Mesangial cell (primary cell): Measurements from ENCODE around the gene TAF4B. TPM values are rescaled to one million over a fixed set of nuclear protein-coding genes. Genes with fewer than 3 reads are reported as not detected.

Experiments used
- total RNA-seq: library from RNA; depleted of rRNA; stranded (reverse); fragments of >200 nt; gene quantifications from 2 replicates; pipeline ENCODE4 v1.2.3, GENCODE V29; 2015

Gene TAF4B, protein sequence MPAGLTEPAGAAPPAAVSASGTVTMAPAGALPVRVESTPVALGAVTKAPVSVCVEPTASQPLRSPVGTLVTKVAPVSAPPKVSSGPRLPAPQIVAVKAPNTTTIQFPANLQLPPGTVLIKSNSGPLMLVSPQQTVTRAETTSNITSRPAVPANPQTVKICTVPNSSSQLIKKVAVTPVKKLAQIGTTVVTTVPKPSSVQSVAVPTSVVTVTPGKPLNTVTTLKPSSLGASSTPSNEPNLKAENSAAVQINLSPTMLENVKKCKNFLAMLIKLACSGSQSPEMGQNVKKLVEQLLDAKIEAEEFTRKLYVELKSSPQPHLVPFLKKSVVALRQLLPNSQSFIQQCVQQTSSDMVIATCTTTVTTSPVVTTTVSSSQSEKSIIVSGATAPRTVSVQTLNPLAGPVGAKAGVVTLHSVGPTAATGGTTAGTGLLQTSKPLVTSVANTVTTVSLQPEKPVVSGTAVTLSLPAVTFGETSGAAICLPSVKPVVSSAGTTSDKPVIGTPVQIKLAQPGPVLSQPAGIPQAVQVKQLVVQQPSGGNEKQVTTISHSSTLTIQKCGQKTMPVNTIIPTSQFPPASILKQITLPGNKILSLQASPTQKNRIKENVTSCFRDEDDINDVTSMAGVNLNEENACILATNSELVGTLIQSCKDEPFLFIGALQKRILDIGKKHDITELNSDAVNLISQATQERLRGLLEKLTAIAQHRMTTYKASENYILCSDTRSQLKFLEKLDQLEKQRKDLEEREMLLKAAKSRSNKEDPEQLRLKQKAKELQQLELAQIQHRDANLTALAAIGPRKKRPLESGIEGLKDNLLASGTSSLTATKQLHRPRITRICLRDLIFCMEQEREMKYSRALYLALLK
- 4.4 and 5.4 TPM in 2 replicates for total RNA-seq

DNA sequence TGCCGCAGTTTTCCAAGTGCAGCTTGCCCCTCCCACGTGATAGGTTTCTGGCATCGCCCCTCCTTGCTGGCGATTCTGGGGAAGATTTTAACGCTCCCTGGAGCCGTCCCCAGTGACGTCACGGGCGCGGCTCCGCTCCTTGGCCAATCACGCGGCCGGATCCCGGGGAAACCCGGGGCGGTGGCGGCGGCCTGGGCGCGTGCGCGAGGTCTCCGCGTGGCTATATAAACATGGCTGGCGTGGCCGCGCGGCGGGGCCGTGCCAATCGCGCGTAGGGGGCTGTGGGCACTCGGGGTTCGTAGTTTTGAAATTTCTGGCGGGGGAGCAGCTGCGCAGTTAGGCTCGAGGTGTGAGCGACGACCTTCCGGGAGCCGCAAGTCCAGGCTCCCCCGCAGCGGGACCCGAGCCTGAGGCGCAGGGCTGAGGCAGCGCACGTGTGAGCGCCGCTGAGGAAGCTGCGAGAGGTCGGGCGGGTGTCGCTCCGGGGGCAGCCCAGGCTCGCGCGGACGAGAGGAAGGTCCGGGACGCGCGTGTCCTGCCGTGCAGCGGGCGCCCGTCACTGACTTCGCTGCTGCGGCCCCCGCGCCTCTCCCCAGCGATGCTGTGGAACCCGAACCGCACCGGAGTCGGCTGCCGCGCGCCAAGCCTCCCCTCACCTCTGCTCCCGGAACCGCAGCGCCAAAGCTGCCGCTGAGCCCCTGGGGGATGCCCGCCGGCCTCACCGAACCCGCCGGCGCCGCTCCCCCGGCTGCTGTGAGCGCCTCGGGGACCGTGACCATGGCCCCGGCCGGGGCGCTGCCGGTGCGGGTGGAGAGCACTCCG is at the start of gene TAF4B:
TSS of gene TAF4B (plus strand) at position 217 of the 822 bp plus-strand sequence. CDS start at position 706, 489 bp downstream.

Other genes starting within 250 kb of the TAF4B start
- gene SS18, start 135.8 kb upstream of the TAF4B start, total RNA-seq, result 99.6 and 104 TPM in 2 replicates
- not detected in 2 replicates for gene PSMA8, start 92.6 kb upstream of the TAF4B start, total RNA-seq